Measurements from ENCODE around the gene LHFPL6.

Gene LHFPL6

GRCh38 chr13:39401756-39402155 is 201.2 kb downstream of the LHFPL6 start:
- TF ChIP-seq CTCF (IDR thresholded peaks at IDR 0.05; ENCODE audit: low read depth, low read length, missing control alignments) = no peak
- H3K4me3 ChIP-seq (ENCODE audit: low read depth, low read length) = no peak overlapping the region
- DNase-seq (ENCODE audit: low read depth) = no peak
- in situ Hi-C loops (cut with HindIII; ENCODE audit: low sequenced_read_pairs) = no loop called here

DNA sequence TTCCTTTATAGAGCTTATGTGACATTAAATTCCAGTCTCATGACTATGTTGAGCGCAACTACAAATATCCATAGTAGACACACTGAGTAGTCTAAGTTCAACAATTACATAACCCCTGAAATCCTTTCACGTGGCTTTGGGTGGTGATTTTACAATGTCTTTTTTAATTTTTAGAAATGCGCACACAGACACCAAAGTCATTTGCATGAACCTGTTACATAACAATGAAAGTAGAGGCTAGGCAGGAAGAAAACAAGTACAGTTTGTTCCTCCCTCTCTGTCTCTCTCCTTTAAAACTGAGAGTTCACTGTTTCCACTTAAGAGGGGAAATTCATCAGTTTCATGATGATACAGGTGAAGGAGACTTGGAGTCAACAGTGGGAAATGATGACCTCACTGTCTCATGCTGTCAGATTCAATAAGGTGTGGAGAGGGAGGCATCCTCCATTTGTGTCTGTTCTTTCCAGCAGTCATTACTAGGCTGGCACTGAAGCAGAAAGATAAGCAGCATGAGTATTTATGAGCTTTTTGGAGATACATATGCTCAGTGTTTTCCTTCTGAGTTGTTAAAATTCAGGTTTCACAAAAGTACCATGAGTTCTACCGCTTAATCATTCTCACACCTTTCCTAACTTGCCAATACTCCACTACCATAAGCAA is 201.8 kb downstream of the LHFPL6 start:
- TF ChIP-seq CTCF (IDR thresholded peaks at IDR 0.05; ENCODE audit: low read depth, low read length, missing control alignments) = no peak
- in situ Hi-C loops (cut with HindIII; ENCODE audit: low sequenced_read_pairs) = no loop called here
- no peak for DNase-seq (ENCODE audit: low read depth)
- H3K4me3 ChIP-seq (ENCODE audit: low read depth, low read length) = no peak overlapping the region

GRCh38 chr13:39399102-39399501 is 203.9 kb downstream of the LHFPL6 start:
- TF ChIP-seq CTCF (IDR thresholded peaks at IDR 0.05; ENCODE audit: low read depth, low read length, missing control alignments) = no peak
- in situ Hi-C loops (cut with HindIII; ENCODE audit: low sequenced_read_pairs) = no loop called here

DNA sequence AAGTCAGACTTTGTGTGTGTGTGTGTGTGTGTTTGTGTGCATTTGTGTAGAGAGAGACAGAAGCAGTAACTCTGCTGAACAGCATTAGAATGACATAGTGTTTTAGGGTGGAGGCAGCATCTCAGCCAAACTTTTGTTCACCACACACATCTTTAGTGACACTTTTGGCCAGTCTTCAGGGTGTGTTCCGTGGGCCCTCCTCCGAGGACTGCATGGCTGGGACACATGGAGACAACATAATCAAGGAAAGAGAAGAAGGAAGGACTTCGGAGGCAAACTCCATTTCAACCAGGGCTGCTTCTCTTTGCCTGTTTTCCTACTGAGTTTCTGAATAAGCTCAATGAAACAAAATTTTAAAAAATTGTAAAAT is 205.1 kb downstream of the LHFPL6 start:
- no peak for TF ChIP-seq CTCF (IDR thresholded peaks at IDR 0.05; ENCODE audit: low read depth, low read length, missing control alignments)
- no peak overlapping the region for H3K4me3 ChIP-seq (ENCODE audit: low read depth, low read length)
- no peak for DNase-seq (ENCODE audit: low read depth)
- in situ Hi-C loops (cut with HindIII; ENCODE audit: low sequenced_read_pairs) = no loop called here

More at GRCh38 chr13:39399102-39399501, 203.9 kb downstream of the LHFPL6 start:
- DNase-seq (ENCODE audit: low read depth) = no peak
- no peak overlapping the region for H3K4me3 ChIP-seq (ENCODE audit: low read depth, low read length)

GRCh38 chr13:39397226-39397895 is 205.6 kb downstream of the LHFPL6 start:
- no peak overlapping the region for H3K4me3 ChIP-seq (ENCODE audit: low read depth, low read length)
- no peak for DNase-seq (ENCODE audit: low read depth)
- TF ChIP-seq CTCF (IDR thresholded peaks at IDR 0.05; ENCODE audit: low read depth, low read length, missing control alignments) = no peak
- in situ Hi-C loops (cut with HindIII; ENCODE audit: low sequenced_read_pairs) = no loop called here

GRCh38 chr13:39394796-39395678 is 208.0 kb downstream of the LHFPL6 start:
- no peak for DNase-seq (ENCODE audit: low read depth)
- in situ Hi-C loops (cut with HindIII; ENCODE audit: low sequenced_read_pairs) = no loop called here
- H3K4me3 ChIP-seq (ENCODE audit: low read depth, low read length) = no peak overlapping the region
- no peak for TF ChIP-seq CTCF (IDR thresholded peaks at IDR 0.05; ENCODE audit: low read depth, low read length, missing control alignments)

Measured in astrocyte of the cerebellum (primary cell).